ENCODE measurements around the gene STAB1.

STAB1 gene

GRCh38 chr3:52487788-52488691 is 7.1 kb upstream of the STAB1 start:
- no peak for DNase-seq

GRCh38 chr3:52488746-52489145 is 6.4 kb upstream of the STAB1 start:
- DNase-seq = no peak

DNA sequence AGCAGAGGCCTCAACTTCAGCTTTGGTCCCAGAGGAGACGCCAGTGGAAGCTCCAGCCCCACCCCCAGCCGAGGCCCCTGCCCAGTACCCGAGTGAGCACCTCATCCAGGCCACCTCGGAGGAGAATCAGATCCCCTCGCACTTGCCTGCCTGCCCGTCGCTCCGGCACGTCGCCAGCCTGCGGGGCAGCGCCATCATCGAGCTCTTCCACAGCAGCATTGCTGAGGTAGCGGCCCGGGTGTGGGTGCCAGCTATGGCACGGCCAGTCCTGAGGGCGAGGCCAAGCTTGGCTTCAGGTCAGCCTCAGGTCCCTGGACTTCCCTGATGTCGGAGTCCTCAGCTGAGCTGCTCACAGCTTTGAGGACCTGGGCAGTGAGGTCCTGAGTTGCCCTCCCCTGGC is 5.7 kb upstream of the STAB1 start:
- DNase-seq = no peak

GRCh38 chr3:52490035-52490938 is 4.9 kb upstream of the STAB1 start:
- DNase-seq = no peak

DNA sequence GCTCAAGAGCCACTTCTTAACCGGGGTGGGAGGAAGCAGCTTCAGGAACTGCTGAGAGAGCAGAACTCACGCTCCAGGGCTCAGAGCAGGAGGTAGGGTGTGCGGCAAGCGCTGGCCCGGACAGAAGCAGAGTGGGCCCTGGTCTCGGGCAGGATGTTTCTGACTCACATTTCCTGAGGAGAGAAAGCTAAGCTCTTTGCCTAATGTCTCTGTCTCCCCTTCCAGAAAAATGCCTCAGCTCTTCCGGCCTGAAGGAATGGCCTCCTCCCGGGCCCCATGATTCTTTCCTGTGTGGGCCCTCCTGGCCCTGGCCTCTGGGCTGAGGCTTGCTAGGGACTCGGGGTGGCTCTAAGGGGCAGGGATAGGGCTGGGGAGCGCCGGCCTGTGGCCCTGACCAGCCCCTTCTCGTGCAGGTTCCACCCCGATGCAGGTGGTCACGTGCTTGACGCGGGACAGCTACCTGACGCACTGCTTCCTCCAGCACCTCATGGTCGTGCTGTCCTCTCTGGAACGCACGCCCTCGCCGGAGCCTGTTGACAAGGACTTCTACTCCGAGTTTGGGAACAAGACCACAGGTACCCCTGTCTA is 4.1 kb upstream of the STAB1 start:
- DNase-seq = no peak

DNA sequence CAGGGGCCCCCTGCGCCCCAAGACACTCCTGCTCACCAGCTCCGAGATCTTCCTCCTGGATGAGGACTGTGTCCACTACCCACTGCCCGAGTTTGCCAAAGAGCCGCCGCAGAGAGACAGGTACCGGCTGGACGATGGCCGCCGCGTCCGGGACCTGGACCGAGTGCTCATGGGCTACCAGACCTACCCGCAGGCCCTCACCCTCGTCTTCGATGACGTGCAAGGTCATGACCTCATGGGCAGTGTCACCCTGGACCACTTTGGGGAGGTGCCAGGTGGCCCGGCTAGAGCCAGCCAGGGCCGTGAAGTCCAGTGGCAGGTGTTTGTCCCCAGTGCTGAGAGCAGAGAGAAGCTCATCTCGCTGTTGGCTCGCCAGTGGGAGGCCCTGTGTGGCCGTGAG is 3.1 kb upstream of the STAB1 start:
- DNase-seq = no peak

DNA sequence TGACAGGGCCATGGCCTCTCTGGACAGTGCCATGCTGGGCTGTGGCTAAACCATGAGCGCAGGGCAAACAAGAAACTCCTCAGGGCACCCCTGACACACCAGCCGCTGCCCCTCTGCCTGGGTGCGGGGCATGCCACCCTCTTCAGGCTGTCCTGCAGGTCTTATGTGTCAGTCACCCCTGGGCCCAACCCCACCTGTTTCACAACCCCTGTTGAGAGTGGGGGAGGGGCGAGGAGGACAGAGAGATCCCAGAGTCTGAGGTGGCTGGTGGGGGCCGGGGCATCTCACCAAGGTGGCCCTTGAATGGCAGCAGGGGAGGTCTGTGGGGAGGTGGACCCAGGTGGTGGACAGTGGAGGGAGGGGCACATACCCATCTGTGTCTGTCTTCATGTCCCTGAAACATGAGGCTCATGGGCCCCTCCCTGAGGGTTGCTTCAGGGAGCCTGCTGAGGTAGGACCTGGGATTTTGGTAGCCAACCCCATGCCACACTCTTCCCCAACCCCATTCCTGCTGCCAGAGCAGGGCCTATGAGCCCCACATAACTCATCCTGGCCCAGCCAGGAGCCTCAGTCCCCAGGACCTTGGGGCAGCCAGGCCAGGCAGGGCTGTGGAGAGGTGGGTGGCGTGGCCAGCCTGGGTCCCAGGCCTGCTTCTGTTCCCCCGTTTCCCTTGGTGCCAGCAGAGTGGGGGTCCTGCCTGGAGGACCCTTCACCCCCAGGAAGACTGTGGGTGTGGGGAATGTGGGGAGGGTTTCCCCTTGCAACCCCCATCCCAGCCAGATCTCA is 1.7 kb upstream of the STAB1 start:
- no peak for DNase-seq

DNA sequence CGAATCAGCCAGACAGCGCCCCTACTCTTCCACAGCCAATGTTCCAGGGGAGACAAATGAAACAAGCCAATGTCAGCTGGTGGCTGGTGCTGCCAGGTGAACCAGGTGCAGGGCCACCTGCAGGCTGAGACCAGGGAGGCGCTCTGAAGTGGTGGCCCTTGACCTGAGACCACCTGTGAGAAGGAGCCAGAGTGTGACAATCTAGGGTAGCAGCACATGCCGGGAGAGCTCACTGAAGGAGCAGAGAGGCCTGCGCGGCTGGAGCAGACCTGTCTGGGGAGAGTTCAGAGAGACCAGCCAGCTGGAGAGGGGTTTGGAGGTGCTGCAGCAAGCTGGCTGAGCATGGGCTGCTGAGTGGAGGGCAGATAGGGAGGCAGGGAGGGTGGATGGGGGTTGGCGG is 693 bp upstream of the STAB1 start:
- no peak for DNase-seq

DNA sequence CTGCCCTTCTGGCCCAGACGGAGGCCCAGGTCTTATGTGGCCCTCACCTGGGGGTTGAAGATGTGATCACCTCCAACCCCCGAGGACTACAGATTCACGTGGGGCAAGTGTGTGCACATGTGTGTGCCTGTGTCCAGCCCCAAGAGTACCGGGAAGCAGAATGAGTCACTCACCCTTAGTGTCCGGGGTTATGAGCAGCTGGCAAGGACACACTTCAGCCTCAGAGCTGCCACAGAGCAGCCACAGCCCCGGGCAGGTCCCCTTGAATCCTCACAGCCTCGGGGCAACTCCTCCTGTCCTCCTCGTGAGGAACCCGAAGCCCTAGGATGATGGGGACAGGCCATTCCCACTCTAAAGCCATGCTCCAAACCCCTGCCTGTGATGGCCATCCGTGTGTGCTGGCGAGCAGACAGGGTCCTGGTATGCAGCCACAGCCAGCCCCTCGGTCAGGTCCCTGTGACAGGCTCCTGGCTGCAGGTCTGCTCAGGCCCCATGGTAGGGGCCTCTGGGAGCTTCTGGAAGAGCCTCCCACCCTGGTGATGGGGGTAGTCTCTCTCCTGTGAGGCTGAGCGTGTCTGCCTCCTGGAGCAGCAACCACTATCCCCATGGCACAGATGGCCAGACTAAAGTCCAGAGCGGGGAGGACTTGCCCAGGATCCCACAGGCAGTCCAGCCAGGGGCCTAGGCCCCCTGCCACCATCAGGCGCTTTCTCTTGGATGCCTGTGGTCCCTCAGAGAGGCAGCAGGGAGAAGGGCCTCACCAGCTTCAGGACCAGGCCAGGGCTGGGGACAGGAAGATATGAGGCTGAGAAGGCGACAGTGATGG is 852 bp downstream of the STAB1 start:
- no peak for DNase-seq

DNA sequence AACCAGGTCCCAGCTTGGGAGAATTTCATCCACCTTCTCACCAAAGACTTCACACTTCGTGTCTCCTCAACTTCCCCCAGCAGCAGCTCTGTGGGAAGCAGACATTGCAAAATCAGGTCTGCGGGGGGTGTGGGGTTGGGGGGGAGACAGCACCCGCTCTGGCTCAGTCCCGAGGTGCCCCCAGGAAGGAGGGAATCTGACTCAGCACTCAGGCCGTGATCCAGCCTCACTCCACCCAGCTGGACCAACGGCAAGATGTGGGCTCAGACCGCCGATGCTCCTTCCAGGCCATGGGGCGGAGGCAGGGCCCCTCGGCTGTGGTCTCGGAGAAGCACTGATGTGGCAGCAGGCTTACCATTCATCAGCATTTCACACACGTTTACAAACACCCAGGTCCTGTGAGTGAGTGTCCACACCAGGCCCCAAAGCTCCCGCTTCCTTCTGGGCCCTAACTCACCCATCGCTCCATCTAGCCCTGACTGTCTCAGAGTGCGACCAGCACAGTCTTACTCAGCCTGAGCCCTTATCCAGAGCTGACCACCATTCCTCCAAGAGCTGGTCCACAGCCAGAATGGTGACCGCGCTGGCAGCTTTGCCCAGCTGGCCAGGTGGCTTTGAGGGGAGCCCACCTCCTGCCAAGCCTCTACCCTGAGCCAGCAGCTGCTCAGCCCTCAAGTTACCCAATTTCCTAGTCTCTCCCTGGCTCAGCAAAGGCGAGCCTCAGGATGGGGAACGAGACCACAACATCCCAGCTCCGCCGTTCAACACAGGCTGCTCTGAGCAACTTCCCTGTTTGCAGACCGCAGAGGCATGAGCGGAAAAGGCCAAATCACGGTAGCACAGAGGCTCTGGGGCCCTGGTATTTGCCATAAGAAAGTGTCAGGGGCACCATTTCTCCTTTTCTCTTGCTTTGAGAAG is 3.3 kb downstream of the STAB1 start:
- no peak for DNase-seq

DNA sequence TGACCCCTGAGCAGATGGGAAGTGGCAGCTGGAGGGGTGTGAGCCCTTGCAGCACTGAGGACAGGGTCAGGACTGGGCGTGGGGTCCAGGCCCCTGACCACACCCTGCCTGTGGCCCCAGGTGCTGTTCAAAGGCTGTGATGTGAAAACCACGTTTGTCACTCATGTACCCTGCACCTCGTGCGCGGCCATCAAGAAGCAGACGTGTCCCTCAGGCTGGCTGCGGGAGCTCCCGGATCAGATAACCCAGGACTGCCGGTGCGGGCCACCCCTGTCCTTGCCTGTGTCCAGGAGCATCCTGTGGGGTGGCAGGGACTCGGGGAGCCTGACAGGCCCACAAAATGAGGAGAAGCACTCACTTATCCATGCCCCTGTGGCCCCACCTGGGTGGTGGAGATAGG is 5.9 kb downstream of the STAB1 start:
- no peak for DNase-seq

- DNase-seq = no peak
Observed at GRCh38 chr3:52502001-52502400, 6.9 kb downstream of the STAB1 start.

DNA sequence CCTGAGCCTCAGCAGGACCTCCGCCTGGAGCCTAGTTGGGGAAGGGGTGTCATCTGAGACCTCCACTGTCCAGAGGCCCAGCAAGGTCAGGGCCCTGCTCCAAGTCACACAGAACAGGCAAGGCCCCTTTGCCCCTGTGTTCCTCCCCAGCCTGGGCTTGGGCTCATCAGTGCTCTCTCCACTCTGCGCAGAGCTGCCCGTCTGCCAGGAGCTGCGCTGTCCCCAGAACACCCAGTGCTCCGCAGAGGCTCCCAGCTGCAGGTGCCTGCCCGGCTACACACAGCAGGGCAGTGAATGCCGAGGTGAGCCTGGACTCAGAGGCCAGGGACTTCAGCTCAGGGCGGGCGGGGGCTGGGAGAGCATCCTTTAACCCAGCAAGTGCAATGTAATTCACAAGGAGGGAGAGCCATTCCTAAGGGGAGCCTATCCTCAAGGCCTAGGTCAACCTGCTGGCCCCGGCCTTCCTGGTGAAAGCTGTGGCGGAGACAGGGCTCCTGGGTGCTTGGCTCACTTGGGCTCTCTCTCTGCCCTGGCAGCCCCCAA is 7.7 kb downstream of the STAB1 start:
- no peak for DNase-seq

DNA sequence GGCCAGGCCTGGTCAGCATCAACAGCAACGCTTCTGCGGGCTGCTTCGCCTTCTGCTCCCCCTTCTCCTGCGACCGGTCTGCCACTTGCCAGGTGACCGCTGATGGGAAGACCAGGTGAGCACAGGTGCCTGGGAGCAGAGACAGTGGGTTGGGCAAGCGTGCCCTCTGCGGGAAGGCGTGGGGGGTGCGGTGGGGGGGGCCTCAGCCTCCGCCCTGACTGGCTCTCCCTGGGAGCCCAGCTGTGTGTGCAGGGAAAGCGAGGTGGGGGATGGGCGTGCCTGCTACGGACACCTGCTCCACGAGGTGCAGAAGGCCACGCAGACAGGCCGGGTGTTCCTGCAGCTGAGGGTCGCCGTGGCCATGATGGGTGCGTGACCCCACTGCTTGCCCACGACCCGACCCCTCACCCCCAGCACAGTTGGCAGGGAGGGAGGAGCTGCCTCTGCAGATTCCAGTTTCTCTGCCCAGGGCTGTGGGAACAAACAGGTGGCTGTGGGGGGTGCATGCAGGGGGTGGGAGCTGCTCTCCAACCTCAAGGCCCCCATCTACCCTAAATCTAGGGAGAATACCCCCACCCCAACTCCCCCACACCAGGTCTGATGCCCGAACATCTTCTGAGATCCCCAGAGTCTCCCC is 8.8 kb downstream of the STAB1 start:
- DNase-seq = no peak

DNA sequence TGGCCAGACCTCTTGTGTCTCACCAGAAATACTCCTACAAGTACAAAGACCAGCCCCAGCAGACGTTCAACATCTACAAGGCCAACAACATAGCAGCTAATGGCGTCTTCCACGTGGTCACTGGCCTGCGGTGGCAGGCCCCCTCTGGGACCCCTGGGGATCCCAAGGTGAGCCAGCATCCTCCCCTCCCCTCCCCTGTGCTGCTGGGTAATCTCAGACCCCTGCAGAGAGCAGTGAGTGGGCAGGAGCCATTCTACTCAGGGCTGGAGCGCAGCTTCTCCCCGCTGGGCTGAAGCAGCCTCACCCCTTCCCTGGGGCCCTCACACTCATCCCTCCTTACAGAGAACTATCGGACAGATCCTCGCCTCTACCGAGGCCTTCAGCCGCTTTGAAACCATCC is 9.8 kb downstream of the STAB1 start:
- no peak for DNase-seq

DNA sequence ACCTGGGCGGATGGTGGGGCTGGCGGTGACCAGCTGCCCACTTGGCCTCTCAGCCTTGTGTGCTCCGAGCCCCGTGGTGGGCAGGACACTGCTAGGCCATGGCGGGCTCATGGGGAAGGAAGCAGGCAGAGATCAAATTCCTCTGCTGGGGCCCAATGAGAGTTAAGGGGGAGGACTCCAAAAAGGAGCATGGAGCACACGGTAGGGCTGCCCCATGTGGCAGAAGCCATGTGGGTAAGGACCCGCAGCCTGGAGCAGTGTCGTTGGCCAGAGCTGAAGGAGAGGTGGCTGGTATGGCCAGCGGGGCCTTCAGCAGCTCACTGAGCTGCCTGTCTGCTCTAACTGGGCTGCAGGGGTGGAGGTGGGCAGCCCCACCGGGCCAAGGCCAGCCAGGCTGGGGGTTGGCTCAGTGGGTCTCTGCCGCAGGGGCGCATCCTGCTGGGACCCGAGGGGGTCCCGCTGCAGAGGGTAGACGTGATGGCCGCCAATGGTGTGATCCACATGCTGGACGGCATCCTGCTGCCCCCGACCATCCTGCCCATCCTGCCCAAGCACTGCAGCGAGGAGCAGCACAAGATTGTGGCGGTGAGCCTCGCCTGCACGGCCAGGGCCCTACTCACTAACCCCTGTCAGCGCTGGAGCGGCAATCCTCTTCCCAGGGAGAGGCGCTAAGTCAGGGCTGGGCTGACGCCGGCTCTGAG is 11.3 kb downstream of the STAB1 start:
- DNase-seq = no peak

DNA sequence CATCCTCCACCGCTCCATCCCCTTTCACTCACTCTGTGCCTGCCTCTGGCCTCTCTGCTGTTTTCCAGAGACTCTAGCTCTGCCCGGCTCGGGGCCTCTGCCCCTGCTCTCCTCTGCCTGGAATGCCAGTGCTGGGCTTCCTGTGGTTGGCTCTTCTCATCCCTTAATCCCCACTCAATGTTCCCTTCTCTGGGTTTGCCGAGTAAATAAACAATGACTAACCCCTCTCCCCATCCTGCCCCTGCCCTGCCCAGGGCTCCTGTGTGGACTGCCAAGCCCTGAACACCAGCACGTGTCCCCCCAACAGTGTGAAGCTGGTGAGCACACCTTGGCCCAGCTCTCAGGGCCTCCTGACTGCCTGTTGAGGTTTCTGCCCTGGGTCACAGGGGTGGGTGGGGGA is 12.2 kb downstream of the STAB1 start:
- DNase-seq = no peak

- no peak for DNase-seq
Observed at GRCh38 chr3:52509753-52510328, 14.7 kb downstream of the STAB1 start.

GRCh38 chr3:52511509-52511908 is 16.4 kb downstream of the STAB1 start:
- DNase-seq = no peak
